LNCaP clone FGC (cell line): ENCODE results near the gene CHRNA9.
A peak's percentile ranks its signal among the peaks of the same experiment; 100 is the strongest.
"Not testable (repeated sequence)": the region's sequence is repeated elsewhere in the genome, so short reads cannot be mapped to it uniquely, and the experiment has no call there.

ENCODE experiments used
- DNase-seq: peaks from one replicate; pipeline ENCODE4 v3.0.0-alpha.2; 2011; ENCODE audit warnings: low read depth
- H3K4me3 ChIP-seq: 2 replicates; pipeline ENCODE4 v1.5.1; 2011; ENCODE audit warnings: mild to moderate bottlenecking, low read depth, low read length, control low read depth
- CTCF ChIP-seq: IDR thresholded peaks from 2 replicates; pipeline ENCODE4 v1.5.1; 2012; ENCODE audit warnings: mild to moderate bottlenecking; ENCODE audit not compliant: control insufficient read depth, insufficient read depth; ENCODE audit errors: extremely low read depth

Gene CHRNA9

GRCh38 chr4:40294339-40294738 lies 40.8 kb upstream of the CHRNA9 start:
- no peak for DNase-seq
- TF ChIP-seq CTCF, result no peak
- no peak overlapping the region for H3K4me3 ChIP-seq

- DNase-seq, H3K4me3 ChIP-seq: not testable (repeated sequence)
Measured at GRCh38 chr4:40295030-40295429, 40.1 kb upstream of the CHRNA9 start.

- TF ChIP-seq CTCF, result no peak
- no peak for DNase-seq
- H3K4me3 ChIP-seq, result no peak overlapping the region
Measured at GRCh38 chr4:40295572-40295971, 39.6 kb upstream of the CHRNA9 start.

- no peak for DNase-seq
- TF ChIP-seq CTCF, result no peak
- H3K4me3 ChIP-seq, result no peak overlapping the region
Measured at GRCh38 chr4:40299126-40299525, 36.0 kb upstream of the CHRNA9 start.

- TF ChIP-seq CTCF, result peak; percentile 24
- peak; percentile 54 for DNase-seq
- no peak overlapping the region for H3K4me3 ChIP-seq
Measured at GRCh38 chr4:40299811-40300292, 35.3 kb upstream of the CHRNA9 start.

- H3K4me3 ChIP-seq, result no peak overlapping the region
- no peak for TF ChIP-seq CTCF
- no peak for DNase-seq
Measured at GRCh38 chr4:40300371-40301162, 34.6 kb upstream of the CHRNA9 start.

GRCh38 chr4:40301603-40302002 lies 33.5 kb upstream of the CHRNA9 start:
- H3K4me3 ChIP-seq, result no peak overlapping the region
- no peak for TF ChIP-seq CTCF
- no peak for DNase-seq
